Activated CD8-positive, alpha-beta T cell treated with anti-CD3 and anti-CD28 coated beads for 36 hours (primary cell): ENCODE results near the gene ATIC. TPM values are rescaled to one million over a fixed set of nuclear protein-coding genes. Genes with fewer than 3 reads are reported as not detected.

Source experiments
- ATAC-seq: fragments of 200-7000 bp; cut with Tn5 transposase; one replicate; pipeline ENCODE4 v1.10.0; 2021; ENCODE audit warnings: mild to moderate bottlenecking, moderate library complexity
- CTCF ChIA-PET: fragments of 350-600 bp; sonication (Branson Sonifier 250); formaldehyde crosslinking; loops from one replicate; lab custom pipeline; 2021; ENCODE audit warnings: antibody characterized with exemption; lab: Charles Lee
- POLR2A ChIA-PET: fragments of 350-600 bp; sonication (Branson Sonifier 250); formaldehyde crosslinking; loops from one replicate; lab custom pipeline; 2021; ENCODE audit warnings: antibody characterized with exemption; lab: Charles Lee
- DNase-seq: peaks from one replicate; pipeline ENCODE4 v3.0.0-alpha.2; 2020
- H3K27ac Mint-ChIP-seq: one replicate; pipeline ENCODE4 v1.8.0; 2021; ENCODE audit warnings: mild to moderate bottlenecking, mixed read lengths
- H3K27me3 Mint-ChIP-seq: one replicate; pipeline ENCODE4 v1.8.0; 2021; ENCODE audit warnings: mixed read lengths
- H3K36me3 Mint-ChIP-seq: one replicate; pipeline ENCODE4 v1.8.0; 2021; ENCODE audit warnings: low read depth, mixed read lengths
- H3K4me1 Mint-ChIP-seq: one replicate; pipeline ENCODE4 v1.8.0; 2021; ENCODE audit warnings: low read depth, mixed read lengths
- H3K4me3 Mint-ChIP-seq: one replicate; pipeline ENCODE4 v1.8.0; 2021; ENCODE audit warnings: mild to moderate bottlenecking, moderate library complexity, mixed read lengths
- H3K9me3 Mint-ChIP-seq: one replicate; pipeline ENCODE4 v1.8.0; 2021; ENCODE audit warnings: mixed read lengths
- CTCF ChIP-seq: fragments of 200-600 bp; IDR thresholded peaks from one replicate; pipeline ENCODE4 v1.8.0; 2022; ENCODE audit warnings: antibody characterized with exemption, mild to moderate bottlenecking
- intact Hi-C: fragments of 100-400 bp; cut with micrococcal nuclease; formaldehyde crosslinking; loops from one replicate; pipeline ENCODE4 v1.10.0; 2022
- total RNA-seq, 2 experiments: library from RNA; stranded (reverse); gene quantifications; one replicate each; pipeline ENCODE4 v1.2.3, GENCODE V29; 2021

Gene ATIC
- total RNA-seq, 2 experiments from 2014 or later = 309 to 319 TPM

- POLR2A ChIA-PET = interaction anchor here (1.0 to 1.1 kb wide), 2 partner anchors 9 to 30 kb away, joined by 3 to 5 read pairs; partner anchors contain the start of gene ATIC
- no peaks in the 10 kb centered on the region for H3K9me3 Mint-ChIP-seq
- H3K4me1 Mint-ChIP-seq = peaks cover 48% of the 10 kb centered on the region
- H3K36me3 Mint-ChIP-seq = peaks cover 62% of the 10 kb centered on the region
- no peak for TF ChIP-seq CTCF
- intact Hi-C loops = no loop called here
- H3K4me3 Mint-ChIP-seq = no peak overlapping the region
- no peak for DNase-seq
- H3K27ac Mint-ChIP-seq = peak overlapping the region; percentile 58
- CTCF ChIA-PET = no interaction called here
- no peaks in the 10 kb centered on the region for H3K27me3 Mint-ChIP-seq
- no peak for ATAC-seq
Measured at GRCh38 chr2:215320102-215320501, 8.2 kb downstream of the ATIC start.

GRCh38 chr2:215320679-215321078 lies 8.8 kb downstream of the ATIC start:
- ATAC-seq = no peak
- ChIA-PET CTCF (no interaction called here), POLR2A (interaction anchor here (1.1 kb wide), 1 partner anchor 9 kb away, joined by 5 read pairs; the partner anchor contains the start of gene ATIC)
- H3K27me3 Mint-ChIP-seq = no peaks in the 10 kb centered on the region
- H3K27ac Mint-ChIP-seq = no peak overlapping the region
- peaks cover 62% of the 10 kb centered on the region for H3K36me3 Mint-ChIP-seq
- no peaks in the 10 kb centered on the region for H3K9me3 Mint-ChIP-seq
- no peak for TF ChIP-seq CTCF
- H3K4me3 Mint-ChIP-seq = no peak overlapping the region
- DNase-seq = no peak
- intact Hi-C loops = no loop called here
- peaks cover 48% of the 10 kb centered on the region for H3K4me1 Mint-ChIP-seq

- Mint-ChIP-seq H3K4me3 (no peak overlapping the region), H3K27me3 (no peaks in the 10 kb centered on the region), H3K9me3 (no peaks in the 10 kb centered on the region), H3K36me3 (peaks cover 71% of the 10 kb centered on the region), H3K4me1 (peaks cover 37% of the 10 kb centered on the region), H3K27ac (no peak overlapping the region)
- DNase-seq (no peak), ATAC-seq (no peak)
- ChIA-PET CTCF (interaction anchor here (1.9 kb wide), 1 partner anchor 9 kb away, joined by 4 read pairs; no protein-coding TSS in a partner anchor), POLR2A (interaction anchor here (0.9 kb wide), 1 partner anchor 12 kb away, joined by 3 read pairs; no protein-coding TSS in a partner anchor)
- TF ChIP-seq CTCF = no peak
- intact Hi-C loops = no loop called here
Measured at GRCh38 chr2:215324811-215325210, 13.0 kb downstream of the ATIC start.

- TF ChIP-seq CTCF = no peak
- Mint-ChIP-seq H3K27me3 (no peaks in the 10 kb centered on the region), H3K27ac (no peak overlapping the region), H3K4me3 (no peak overlapping the region), H3K36me3 (peaks cover 77% of the 10 kb centered on the region), H3K9me3 (no peaks in the 10 kb centered on the region), H3K4me1 (peaks cover 42% of the 10 kb centered on the region)
- intact Hi-C loops = no loop called here
- ATAC-seq (no peak), DNase-seq (no peak)
- POLR2A ChIA-PET = interaction anchor here (0.7 kb wide), 1 partner anchor 27 kb away, joined by 3 read pairs; no protein-coding TSS in a partner anchor
- CTCF ChIA-PET = no interaction called here
Measured at GRCh38 chr2:215328066-215328465, 16.2 kb downstream of the ATIC start.

GRCh38 chr2:215332872-215333595 lies 21.2 kb downstream of the ATIC start:
- Mint-ChIP-seq H3K27ac (peak overlapping the region; percentile 65), H3K4me1 (peaks cover 24% of the 10 kb centered on the region), H3K27me3 (no peaks in the 10 kb centered on the region), H3K4me3 (no peak overlapping the region), H3K9me3 (no peaks in the 10 kb centered on the region), H3K36me3 (peaks cover 66% of the 10 kb centered on the region)
- intact Hi-C loops = no loop called here
- no peak for DNase-seq
- ChIA-PET POLR2A (no interaction called here), CTCF (interaction anchor here (1.6 kb wide), 1 partner anchor 7 kb away, joined by 4 read pairs; no protein-coding TSS in a partner anchor)
- no peak for TF ChIP-seq CTCF
- no peak for ATAC-seq
